Astrocyte of the spinal cord (primary cell): Measurements from ENCODE around the gene TRIM65.

Experiments used
- DNase-seq: peaks from one replicate; pipeline ENCODE4 v3.0.0; 2011; ENCODE audit warnings: low read depth, low spot score
- H3K4me3 ChIP-seq: 2 replicates; pipeline ENCODE4 v1.5.1; 2011; ENCODE audit warnings: low read depth, mild to moderate bottlenecking, low read length, moderate library complexity
- in situ Hi-C: cut with HindIII; loops from 2 replicates; pipeline ENCODE4 v1.10.0; 2017; ENCODE audit warnings: low sequenced_read_pairs
- TF ChIP-seq, protein P1 (sequence below): IDR thresholded peaks from 2 replicates; pipeline ENCODE4 v1.5.1; 2012; ENCODE audit warnings: low read depth, mild to moderate bottlenecking, low read length, inconsistent platforms

The TRIM65 gene

DNA sequence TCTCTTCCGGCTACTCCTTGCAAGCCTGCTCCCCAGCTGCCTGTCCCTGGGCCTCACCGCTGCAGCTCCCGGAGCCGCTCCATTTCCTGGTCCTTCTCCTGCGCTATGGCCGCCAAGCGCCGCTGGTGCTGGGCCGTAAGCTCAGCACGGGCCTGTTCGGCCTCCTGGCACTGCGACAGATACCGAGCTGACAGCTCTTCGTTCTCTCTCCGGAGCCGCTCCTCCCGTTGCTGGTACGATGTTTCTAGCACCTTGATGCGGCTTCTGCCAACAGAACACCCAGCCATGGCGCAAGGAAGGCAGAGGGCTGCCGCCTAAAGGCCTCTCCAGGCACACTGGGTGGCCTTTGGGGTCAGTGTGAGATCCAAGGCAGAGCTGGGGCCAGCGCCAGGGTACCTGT, 22.9 kb upstream of the TRIM65 start:
- DNase-seq, result no peak
- TF ChIP-seq, protein P1, sequence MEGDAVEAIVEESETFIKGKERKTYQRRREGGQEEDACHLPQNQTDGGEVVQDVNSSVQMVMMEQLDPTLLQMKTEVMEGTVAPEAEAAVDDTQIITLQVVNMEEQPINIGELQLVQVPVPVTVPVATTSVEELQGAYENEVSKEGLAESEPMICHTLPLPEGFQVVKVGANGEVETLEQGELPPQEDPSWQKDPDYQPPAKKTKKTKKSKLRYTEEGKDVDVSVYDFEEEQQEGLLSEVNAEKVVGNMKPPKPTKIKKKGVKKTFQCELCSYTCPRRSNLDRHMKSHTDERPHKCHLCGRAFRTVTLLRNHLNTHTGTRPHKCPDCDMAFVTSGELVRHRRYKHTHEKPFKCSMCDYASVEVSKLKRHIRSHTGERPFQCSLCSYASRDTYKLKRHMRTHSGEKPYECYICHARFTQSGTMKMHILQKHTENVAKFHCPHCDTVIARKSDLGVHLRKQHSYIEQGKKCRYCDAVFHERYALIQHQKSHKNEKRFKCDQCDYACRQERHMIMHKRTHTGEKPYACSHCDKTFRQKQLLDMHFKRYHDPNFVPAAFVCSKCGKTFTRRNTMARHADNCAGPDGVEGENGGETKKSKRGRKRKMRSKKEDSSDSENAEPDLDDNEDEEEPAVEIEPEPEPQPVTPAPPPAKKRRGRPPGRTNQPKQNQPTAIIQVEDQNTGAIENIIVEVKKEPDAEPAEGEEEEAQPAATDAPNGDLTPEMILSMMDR, result no peak
- H3K4me3 ChIP-seq, result no peak overlapping the region
- in situ Hi-C loops, result no loop called here

DNA sequence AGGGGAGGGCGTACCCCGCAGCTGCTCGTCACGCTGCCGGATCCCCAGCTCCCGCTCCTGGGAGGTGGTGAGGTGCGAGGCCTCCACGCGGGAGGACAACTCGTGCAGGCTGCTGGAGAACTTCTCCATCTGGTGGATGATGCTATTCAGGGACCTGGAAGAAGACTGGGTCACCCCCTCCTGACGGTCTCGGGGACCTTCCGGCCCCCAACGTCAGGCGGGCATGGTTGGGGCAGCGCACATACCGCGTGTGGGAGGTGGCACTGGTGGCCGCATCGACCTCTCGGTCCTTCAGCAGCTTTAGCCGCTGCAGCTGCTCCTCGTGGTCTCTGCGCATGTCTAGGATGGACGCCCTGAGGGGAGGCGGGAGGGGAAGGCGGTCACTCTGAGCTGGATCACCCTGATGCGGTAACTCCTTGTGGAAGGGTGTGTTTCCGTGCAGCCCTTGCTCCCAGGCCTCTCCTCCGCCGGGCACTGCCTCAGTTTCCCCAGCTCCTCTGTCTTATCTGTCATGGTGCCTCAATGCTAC, 21.2 kb upstream of the TRIM65 start:
- no peak for DNase-seq
- in situ Hi-C loops, result no loop called here
- no peak overlapping the region for H3K4me3 ChIP-seq
- TF ChIP-seq, protein P1, result no peak

DNA sequence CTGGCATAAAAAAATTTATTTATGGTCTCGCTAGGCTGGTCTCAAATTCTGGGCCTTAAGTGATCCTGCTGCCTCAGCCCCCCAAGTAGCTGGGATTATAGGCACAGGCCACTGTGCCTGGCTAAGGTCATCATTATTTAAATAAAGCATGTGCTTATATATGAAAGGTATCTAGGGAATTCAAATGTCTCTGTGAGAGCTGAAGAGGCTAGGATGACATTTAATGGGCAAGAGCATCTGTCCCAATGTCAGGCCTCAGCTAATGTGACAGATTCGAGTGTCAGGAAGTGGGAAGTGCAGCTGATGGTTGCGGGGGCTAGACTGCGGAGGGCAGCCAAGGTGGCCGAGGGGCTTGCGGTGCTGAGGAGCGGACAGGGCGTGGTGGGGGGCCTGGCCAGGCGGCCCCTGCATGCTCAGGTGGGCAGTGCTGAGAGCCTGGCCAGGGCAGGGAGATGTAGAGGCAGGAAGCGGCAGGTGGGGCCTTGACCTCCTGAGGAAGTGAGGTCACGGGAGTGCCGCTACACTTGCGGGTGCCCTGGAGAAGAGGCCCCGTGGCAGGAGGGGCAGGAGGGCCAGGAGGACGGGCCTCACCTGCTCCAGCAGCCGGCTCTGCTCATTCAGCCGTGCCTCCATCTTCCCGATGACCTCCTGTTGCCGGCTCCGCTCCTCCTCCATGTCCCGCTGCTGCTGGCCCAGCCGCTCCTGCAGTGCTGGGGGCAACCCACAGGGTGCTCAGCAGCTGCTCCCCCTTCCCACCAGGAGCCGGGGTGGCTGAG, 20.6 kb upstream of the TRIM65 start:
- DNase-seq, result no peak
- TF ChIP-seq, protein P1, result no peak

DNA sequence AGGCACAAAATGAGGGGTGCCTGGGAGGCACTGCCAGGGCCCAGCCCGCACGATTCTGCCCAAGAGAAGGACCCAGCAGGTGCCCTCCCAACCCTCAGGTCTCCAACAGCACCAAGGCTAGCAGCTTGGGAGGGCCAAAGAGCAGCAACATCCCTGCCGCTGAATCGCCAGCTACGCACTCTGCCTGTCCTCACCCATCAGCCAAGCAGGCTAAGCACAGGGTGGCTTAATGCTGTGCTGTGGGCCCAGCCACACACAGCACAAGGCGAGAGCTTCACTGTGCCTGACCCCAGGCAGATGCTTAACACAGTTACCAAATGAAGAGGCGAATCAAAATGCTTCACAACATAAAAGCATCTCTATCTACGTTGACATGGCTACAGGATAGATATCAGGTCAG, 18.5 kb upstream of the TRIM65 start:
- H3K4me3 ChIP-seq, result no peak overlapping the region
- TF ChIP-seq, protein P1, result no peak
- no peak for DNase-seq
- in situ Hi-C loops, result no loop called here

More for the DNA sequence above, 20.6 kb upstream of the TRIM65 start:
- in situ Hi-C loops, result no loop called here
- no peak overlapping the region for H3K4me3 ChIP-seq

DNA sequence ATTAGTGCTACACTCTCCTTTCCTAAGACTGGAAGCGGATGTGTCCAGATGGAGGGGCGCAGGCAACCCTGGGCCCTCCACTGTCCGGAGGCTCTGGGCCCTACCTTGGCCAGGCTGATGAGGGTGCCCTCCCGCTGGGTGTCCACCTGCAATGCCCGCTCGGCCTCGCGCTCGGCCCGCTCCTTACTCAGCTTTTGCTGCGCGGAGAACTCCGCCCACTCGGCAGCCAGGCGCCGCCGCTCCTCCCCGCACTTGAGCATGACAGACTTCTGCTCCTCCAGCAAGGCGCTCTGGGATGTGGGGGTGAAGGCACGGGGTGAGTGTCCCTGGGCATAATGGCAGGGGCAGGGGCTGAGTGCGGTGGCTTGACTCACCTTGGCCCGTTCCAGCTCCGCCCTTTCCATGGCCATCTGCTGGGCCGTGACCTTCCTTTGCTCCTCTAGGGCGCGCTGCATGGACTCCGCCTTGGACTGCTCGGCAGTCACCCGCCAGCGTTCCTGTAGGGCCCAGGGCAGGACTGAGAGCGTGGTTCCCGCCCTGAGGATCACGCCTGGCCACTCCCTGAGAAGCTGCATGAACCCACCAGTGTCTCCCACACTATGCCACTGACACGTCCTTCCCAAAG, 18.0 kb upstream of the TRIM65 start:
- in situ Hi-C loops, result no loop called here
- H3K4me3 ChIP-seq, result no peak overlapping the region
- DNase-seq, result no peak
- TF ChIP-seq, protein P1, result no peak

DNA sequence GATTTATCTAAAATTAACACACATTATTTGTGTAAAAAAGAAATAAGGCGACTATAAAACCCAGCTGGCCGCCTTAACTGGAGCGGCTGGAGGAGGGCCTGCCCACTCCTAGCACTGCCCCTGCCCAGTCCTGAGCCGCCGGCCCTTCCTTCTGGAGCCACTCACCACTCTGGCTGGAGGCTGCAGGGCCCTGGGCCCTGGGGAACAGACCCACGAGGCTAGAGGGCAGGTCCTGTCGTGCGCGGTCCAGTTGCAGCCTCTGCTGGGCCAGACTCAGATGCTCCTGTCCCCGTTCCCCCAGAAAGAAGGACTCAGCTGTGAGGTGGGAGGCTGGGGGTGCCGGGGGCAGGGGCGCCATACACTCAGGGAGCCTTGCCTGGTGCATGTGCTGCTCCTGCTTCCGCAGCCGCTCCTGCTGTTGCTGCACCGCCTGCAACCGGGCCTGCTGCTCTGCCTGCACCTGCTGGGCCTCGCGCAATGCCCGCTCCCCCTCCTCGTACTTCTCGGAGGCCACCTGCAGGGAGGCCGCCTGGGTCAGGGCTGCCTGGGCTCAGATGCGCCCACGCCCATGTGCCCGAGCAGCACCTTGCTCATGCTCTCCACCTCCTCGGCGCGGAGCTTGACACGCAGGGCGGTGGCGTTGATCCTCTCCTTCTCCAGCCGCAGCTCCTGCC, 16.9 kb upstream of the TRIM65 start:
- no peak for DNase-seq
- TF ChIP-seq, protein P1, result no peak
- H3K4me3 ChIP-seq, result no peak overlapping the region
- in situ Hi-C loops, result no loop called here
